Endodermal cell (in vitro differentiated cells): Measurements from ENCODE around the gene L1TD1. TPM values are rescaled to one million over a fixed set of nuclear protein-coding genes. Genes with fewer than 3 reads are reported as not detected.

Experiments used
- DNase-seq: peaks from one replicate; pipeline ENCODE4 v3.0.0-alpha.2; 2017
- H3K27ac ChIP-seq: 2 replicates; pipeline ENCODE4 v1.5.1; 2013; ENCODE audit warnings: mild to moderate bottlenecking, low read depth, low read length, moderate library complexity
- H3K27me3 ChIP-seq: 2 replicates; pipeline ENCODE4 v1.6.1; 2013; ENCODE audit warnings: mild to moderate bottlenecking, low read length, moderate library complexity; ENCODE audit not compliant: insufficient read depth, control insufficient read depth, poor library complexity, severe bottlenecking
- H3K36me3 ChIP-seq: 2 replicates; pipeline ENCODE4 v1.7.0; 2013; ENCODE audit warnings: mild to moderate bottlenecking, low read length, moderate library complexity; ENCODE audit not compliant: control insufficient read depth, insufficient read depth
- H3K4me1 ChIP-seq: one replicate; pipeline ENCODE4 v1.7.0; 2013; ENCODE audit warnings: low read length; ENCODE audit not compliant: control insufficient read depth, insufficient read depth
- H3K4me3 ChIP-seq: 2 replicates; pipeline ENCODE4 v1.5.1; 2013; ENCODE audit warnings: mild to moderate bottlenecking, low read length, moderate library complexity
- H3K9ac ChIP-seq: 2 replicates; pipeline ENCODE4 v1.6.1; 2013; ENCODE audit warnings: mild to moderate bottlenecking, low read length, moderate library complexity; ENCODE audit not compliant: poor library complexity, severe bottlenecking; ENCODE audit errors: extremely low read depth
- H3K9me3 ChIP-seq: 2 replicates; pipeline ENCODE4 v1.6.1; 2013; ENCODE audit warnings: mild to moderate bottlenecking, low read length, moderate library complexity; ENCODE audit not compliant: control insufficient read depth
- H3K27ac Mint-ChIP-seq: 2 replicates; pipeline ENCODE4 v1.8.0; 2020; ENCODE audit warnings: mixed read lengths
- H3K27me3 Mint-ChIP-seq: 2 replicates; pipeline ENCODE4 v1.8.0; 2021; ENCODE audit warnings: mild to moderate bottlenecking, mixed read lengths; ENCODE audit not compliant: insufficient read depth
- H3K36me3 Mint-ChIP-seq: 2 replicates; pipeline ENCODE4 v1.8.0; 2020; ENCODE audit warnings: low read depth, mixed read lengths
- H3K4me1 Mint-ChIP-seq: 2 replicates; pipeline ENCODE4 v1.8.0; 2020; ENCODE audit warnings: mixed read lengths
- H3K4me3 Mint-ChIP-seq: 2 replicates; pipeline ENCODE4 v1.8.0; 2020; ENCODE audit warnings: mild to moderate bottlenecking, moderate library complexity, mixed read lengths
- H3K9me3 Mint-ChIP-seq: 2 replicates; pipeline ENCODE4 v1.8.0; 2020; ENCODE audit warnings: mild to moderate bottlenecking, mixed read lengths
- WGBS, 2 experiments: methylation state at CpG; one replicate each; pipeline versions ENCODE4 v1.1.5 to v1.1.7; 2013; ENCODE audit warnings: missing lambda C conversion rate in 2 of 2, mixed read lengths in 1 of 2; ENCODE audit not compliant: insufficient coverage in 1 of 2, insufficient read length in 1 of 2; 5-methylcytosine and 5-hydroxymethylcytosine counted together
- total RNA-seq, 2 donors: library from RNA; stranded (reverse); fragmentation: NEBNext Ultra II Directional in 1 of 2; extraction: Animal tissue kit (Norgen Biotek cat#: 25700) in 1 of 2; gene quantifications; 2 replicates in 1 of 2; 3 replicates in 1 of 2; pipeline ENCODE4 v1.2.1, GENCODE V29; 2021
- TF ChIP-seq, protein P1 (sequence below): fragments of 200-600 bp; sonication (generic); conservative IDR thresholded peaks from 2 replicates; pipeline ENCODE4 v1.5.0; 2021; ENCODE audit warnings: antibody characterized with exemption, mild to moderate bottlenecking

Gene L1TD1
- total RNA-seq, 2 donors from 2014 or later, result 66.7 to 200 TPM

DNA sequence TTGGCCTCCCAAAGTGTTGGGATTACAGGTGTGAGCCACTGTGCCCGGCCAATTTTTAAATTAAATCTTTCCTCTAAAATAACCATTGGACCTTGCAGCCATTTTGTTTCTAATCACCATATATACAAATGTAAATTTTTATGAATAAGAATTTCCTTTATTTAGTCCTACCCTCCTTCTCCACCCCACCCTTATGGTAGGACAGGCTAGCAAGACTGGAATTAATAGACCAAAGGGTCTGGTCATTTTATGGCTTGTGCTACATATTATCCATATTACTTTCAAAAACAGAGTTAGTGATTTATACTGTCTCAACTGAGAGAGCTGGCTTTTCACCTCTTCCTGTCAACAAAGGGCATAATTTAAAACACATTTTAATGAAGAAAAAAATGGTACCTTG is 26.5 kb downstream of the L1TD1 start:
- Mint-ChIP-seq H3K4me1 (no peaks in the 10 kb centered on the region), H3K27ac (no peak overlapping the region), H3K36me3 (peaks cover 44% of the 10 kb centered on the region), H3K27me3 (no peaks in the 10 kb centered on the region), H3K9me3 (no peaks in the 10 kb centered on the region), H3K4me3 (no peak overlapping the region)
- Histone ChIP-seq H3K4me3 (no peak overlapping the region), H3K9ac (no peak overlapping the region), H3K27ac (no peak overlapping the region), H3K27me3 (no peaks in the 10 kb centered on the region), H3K36me3 (peaks cover 14% of the 10 kb centered on the region), H3K4me1 (no peaks in the 10 kb centered on the region), H3K9me3 (peaks cover 5% of the 10 kb centered on the region)
- WGBS, 2 experiments, result 86 to 100% methylated on average over 1 of the region's 1 CpG
- DNase-seq, result no peak
- TF ChIP-seq, protein P1, sequence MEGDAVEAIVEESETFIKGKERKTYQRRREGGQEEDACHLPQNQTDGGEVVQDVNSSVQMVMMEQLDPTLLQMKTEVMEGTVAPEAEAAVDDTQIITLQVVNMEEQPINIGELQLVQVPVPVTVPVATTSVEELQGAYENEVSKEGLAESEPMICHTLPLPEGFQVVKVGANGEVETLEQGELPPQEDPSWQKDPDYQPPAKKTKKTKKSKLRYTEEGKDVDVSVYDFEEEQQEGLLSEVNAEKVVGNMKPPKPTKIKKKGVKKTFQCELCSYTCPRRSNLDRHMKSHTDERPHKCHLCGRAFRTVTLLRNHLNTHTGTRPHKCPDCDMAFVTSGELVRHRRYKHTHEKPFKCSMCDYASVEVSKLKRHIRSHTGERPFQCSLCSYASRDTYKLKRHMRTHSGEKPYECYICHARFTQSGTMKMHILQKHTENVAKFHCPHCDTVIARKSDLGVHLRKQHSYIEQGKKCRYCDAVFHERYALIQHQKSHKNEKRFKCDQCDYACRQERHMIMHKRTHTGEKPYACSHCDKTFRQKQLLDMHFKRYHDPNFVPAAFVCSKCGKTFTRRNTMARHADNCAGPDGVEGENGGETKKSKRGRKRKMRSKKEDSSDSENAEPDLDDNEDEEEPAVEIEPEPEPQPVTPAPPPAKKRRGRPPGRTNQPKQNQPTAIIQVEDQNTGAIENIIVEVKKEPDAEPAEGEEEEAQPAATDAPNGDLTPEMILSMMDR, result no peak

DNA sequence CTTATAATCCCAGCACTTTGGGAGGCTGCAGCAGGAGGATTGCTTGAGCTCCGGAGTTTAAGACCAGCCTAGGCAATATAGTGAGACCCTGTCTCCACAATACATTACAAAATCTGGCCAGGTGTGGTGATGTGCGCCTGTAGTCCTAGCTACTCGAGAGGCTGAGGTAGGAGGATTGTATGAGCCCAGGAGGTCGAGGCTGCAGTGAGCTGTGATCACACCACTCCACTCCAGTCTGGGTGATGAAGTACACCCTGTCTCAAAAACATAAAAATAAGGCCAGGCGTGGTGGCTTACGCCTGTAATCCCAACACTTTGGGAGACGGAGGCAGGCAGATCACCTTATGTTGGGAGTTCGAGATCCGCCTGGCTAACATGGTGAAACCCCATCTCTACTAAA is 27.7 kb downstream of the L1TD1 start:
- 92 to 93% methylated on average over 7 to 9 of the region's 9 CpGs for WGBS, 2 experiments
- DNase-seq, result peak; percentile 20
- Histone ChIP-seq H3K4me3 (no peak overlapping the region), H3K4me1 (no peaks in the 10 kb centered on the region), H3K27me3 (no peaks in the 10 kb centered on the region), H3K36me3 (peaks cover 19% of the 10 kb centered on the region), H3K27ac (no peak overlapping the region), H3K9ac (no peak overlapping the region), H3K9me3 (no peaks in the 10 kb centered on the region)
- TF ChIP-seq, protein P1, result no peak
- Mint-ChIP-seq H3K4me3 (no peak overlapping the region), H3K27me3 (no peaks in the 10 kb centered on the region), H3K36me3 (peaks cover 46% of the 10 kb centered on the region), H3K9me3 (no peaks in the 10 kb centered on the region), H3K27ac (no peak overlapping the region), H3K4me1 (no peaks in the 10 kb centered on the region)

DNA sequence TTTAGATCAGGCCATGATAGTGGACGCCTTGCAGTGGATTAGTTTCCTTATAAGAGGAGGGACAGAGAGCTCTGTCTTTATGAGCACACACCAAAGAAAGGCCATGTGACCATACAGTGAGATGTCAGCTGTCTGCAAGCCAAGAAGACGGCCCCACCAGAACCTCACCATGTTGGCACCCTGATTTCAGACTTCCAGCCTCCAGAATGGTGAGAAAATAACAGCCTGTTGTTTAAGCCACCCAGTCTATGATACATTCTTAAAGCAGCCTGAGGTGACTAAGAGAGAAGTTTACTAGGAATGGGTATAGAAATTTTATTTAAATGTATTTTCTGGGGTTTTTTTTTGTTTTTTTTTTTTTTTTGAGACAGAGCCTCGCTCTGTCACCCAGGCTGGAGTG is 29.5 kb downstream of the L1TD1 start:
- Histone ChIP-seq H3K36me3 (peaks cover 20% of the 10 kb centered on the region), H3K9me3 (no peaks in the 10 kb centered on the region), H3K27ac (no peak overlapping the region), H3K9ac (no peak overlapping the region), H3K4me1 (no peaks in the 10 kb centered on the region), H3K4me3 (no peak overlapping the region), H3K27me3 (no peaks in the 10 kb centered on the region)
- H3K4me1 Mint-ChIP-seq, result peaks cover 4% of the 10 kb centered on the region
- no peaks in the 10 kb centered on the region for H3K9me3 Mint-ChIP-seq
- 48% methylated on average over 2 of the region's 3 CpGs; no CpG with 5 or more reads in 1 of the 2 experiments for whole genome bisulfite sequencing, 2 experiments
- DNase-seq, result peak; percentile 20
- no peak overlapping the region for H3K27ac Mint-ChIP-seq
- peaks cover 42% of the 10 kb centered on the region for H3K36me3 Mint-ChIP-seq
- no peak overlapping the region for H3K4me3 Mint-ChIP-seq
- TF ChIP-seq, protein P1, result no peak
- no peaks in the 10 kb centered on the region for H3K27me3 Mint-ChIP-seq
